ENCODE measurements around the gene RBP4.

The RBP4 gene

GRCh38 chr10:93601146-93601773 is at the start of gene RBP4:
Gene RBP4, minus strand, starts transcription at chr10:93601235. Its CDS starts 207 bp downstream, at chr10:93601028.
- H3K27me3 Mint-ChIP-seq: peaks cover 46% of the 10 kb centered on the region
- ATAC-seq: peak; percentile 36
- no peak within 1 kb of the TSS for H3K27ac Mint-ChIP-seq
- H3K4me1 Mint-ChIP-seq: no peaks in the 10 kb centered on the region
- no peak for DNase-seq
- no peak within 1 kb of the TSS for H3K4me3 Mint-ChIP-seq
- no peaks in the 10 kb centered on the region for H3K9me3 Mint-ChIP-seq
- no peaks in the 10 kb centered on the region for H3K36me3 Mint-ChIP-seq (ENCODE audit: low read depth)

- Mint-ChIP-seq H3K27ac (no peak overlapping the region), H3K4me1 (no peaks in the 10 kb centered on the region), H3K4me3 (no peak overlapping the region), H3K27me3 (peaks cover 11% of the 10 kb centered on the region), H3K36me3 (ENCODE audit: low read depth) (no peaks in the 10 kb centered on the region), H3K9me3 (no peaks in the 10 kb centered on the region)
- ATAC-seq: no peak
- DNase-seq: no peak
Observed at GRCh38 chr10:93639791-93640190, 38.8 kb upstream of the RBP4 start.

- no peaks in the 10 kb centered on the region for H3K36me3 Mint-ChIP-seq (ENCODE audit: low read depth)
- no peaks in the 10 kb centered on the region for H3K4me1 Mint-ChIP-seq
- peaks cover 7% of the 10 kb centered on the region for H3K27me3 Mint-ChIP-seq
- DNase-seq (no peak), ATAC-seq (no peak)
- no peak overlapping the region for H3K4me3 Mint-ChIP-seq
- H3K9me3 Mint-ChIP-seq: no peaks in the 10 kb centered on the region
- no peak overlapping the region for H3K27ac Mint-ChIP-seq
Observed at GRCh38 chr10:93630625-93631557, 29.9 kb upstream of the RBP4 start.

- H3K27me3 Mint-ChIP-seq: peaks cover 6% of the 10 kb centered on the region
Observed at GRCh38 chr10:93629647-93630305, 28.7 kb upstream of the RBP4 start.

GRCh38 chr10:93628858-93629257 is 27.8 kb upstream of the RBP4 start:
- no peak for ATAC-seq
- Mint-ChIP-seq H3K9me3 (no peaks in the 10 kb centered on the region), H3K36me3 (ENCODE audit: low read depth) (no peaks in the 10 kb centered on the region), H3K27ac (no peak overlapping the region), H3K27me3 (peaks cover 6% of the 10 kb centered on the region), H3K4me3 (no peak overlapping the region), H3K4me1 (no peaks in the 10 kb centered on the region)
- no peak for DNase-seq

More at GRCh38 chr10:93629647-93630305, 28.7 kb upstream of the RBP4 start:
- no peak overlapping the region for H3K4me3 Mint-ChIP-seq
- ATAC-seq (no peak), DNase-seq (no peak)
- H3K4me1 Mint-ChIP-seq: no peaks in the 10 kb centered on the region
- H3K9me3 Mint-ChIP-seq: no peaks in the 10 kb centered on the region
- H3K27ac Mint-ChIP-seq: no peak overlapping the region
- no peaks in the 10 kb centered on the region for H3K36me3 Mint-ChIP-seq (ENCODE audit: low read depth)

GRCh38 chr10:93622942-93623341 is 21.9 kb upstream of the RBP4 start:
- Mint-ChIP-seq H3K27me3 (no peaks in the 10 kb centered on the region), H3K4me3 (no peak overlapping the region), H3K27ac (no peak overlapping the region), H3K9me3 (no peaks in the 10 kb centered on the region), H3K4me1 (no peaks in the 10 kb centered on the region), H3K36me3 (ENCODE audit: low read depth) (no peaks in the 10 kb centered on the region)
- ATAC-seq (no peak), DNase-seq (no peak)

GRCh38 chr10:93620925-93621324 is 19.9 kb upstream of the RBP4 start:
- DNase-seq (no peak), ATAC-seq (no peak)
- no peaks in the 10 kb centered on the region for H3K4me1 Mint-ChIP-seq
- H3K27me3 Mint-ChIP-seq: no peaks in the 10 kb centered on the region
- H3K27ac Mint-ChIP-seq: no peak overlapping the region
- no peak overlapping the region for H3K4me3 Mint-ChIP-seq
- H3K9me3 Mint-ChIP-seq: no peaks in the 10 kb centered on the region
- no peaks in the 10 kb centered on the region for H3K36me3 Mint-ChIP-seq (ENCODE audit: low read depth)

GRCh38 chr10:93615576-93616235 is 14.7 kb upstream of the RBP4 start:
- no peak overlapping the region for H3K4me3 Mint-ChIP-seq
- DNase-seq (no peak), ATAC-seq (no peak)
- no peaks in the 10 kb centered on the region for H3K36me3 Mint-ChIP-seq (ENCODE audit: low read depth)
- no peaks in the 10 kb centered on the region for H3K9me3 Mint-ChIP-seq
- peaks cover 3% of the 10 kb centered on the region for H3K27me3 Mint-ChIP-seq
- no peaks in the 10 kb centered on the region for H3K4me1 Mint-ChIP-seq
- H3K27ac Mint-ChIP-seq: no peak overlapping the region

- DNase-seq (no peak), ATAC-seq (no peak)
- Mint-ChIP-seq H3K27me3 (peaks cover 4% of the 10 kb centered on the region), H3K4me3 (no peak overlapping the region), H3K9me3 (no peaks in the 10 kb centered on the region), H3K36me3 (ENCODE audit: low read depth) (no peaks in the 10 kb centered on the region), H3K4me1 (no peaks in the 10 kb centered on the region), H3K27ac (no peak overlapping the region)
Observed at GRCh38 chr10:93614101-93614825, 13.2 kb upstream of the RBP4 start.

GRCh38 chr10:93613126-93613525 is 12.1 kb upstream of the RBP4 start:
- Mint-ChIP-seq H3K27me3 (peaks cover 7% of the 10 kb centered on the region), H3K4me1 (no peaks in the 10 kb centered on the region), H3K4me3 (no peak overlapping the region), H3K9me3 (no peaks in the 10 kb centered on the region), H3K27ac (no peak overlapping the region), H3K36me3 (ENCODE audit: low read depth) (no peaks in the 10 kb centered on the region)
- DNase-seq: no peak
- no peak for ATAC-seq

GRCh38 chr10:93612311-93612710 is 11.3 kb upstream of the RBP4 start, which contains the start of gene PDE6C:
Gene PDE6C, plus strand, starts transcription at chr10:93612537. Its CDS starts 189 bp downstream, at chr10:93612726.
- no peak within 1 kb of the TSS for H3K4me3 Mint-ChIP-seq
- H3K4me1 Mint-ChIP-seq: no peaks in the 10 kb centered on the region
- DNase-seq: no peak
- no peaks in the 10 kb centered on the region for H3K36me3 Mint-ChIP-seq (ENCODE audit: low read depth)
- ATAC-seq: no peak
- peaks cover 8% of the 10 kb centered on the region for H3K27me3 Mint-ChIP-seq
- H3K9me3 Mint-ChIP-seq: peaks cover 5% of the 10 kb centered on the region
- no peak within 1 kb of the TSS for H3K27ac Mint-ChIP-seq

- no peak for ATAC-seq
- no peaks in the 10 kb centered on the region for H3K36me3 Mint-ChIP-seq (ENCODE audit: low read depth)
Observed at GRCh38 chr10:93608421-93608820, 7.4 kb upstream of the RBP4 start.

GRCh38 chr10:93604146-93604545 is 3.1 kb upstream of the RBP4 start:
- no peak for DNase-seq
- no peak for ATAC-seq
- Mint-ChIP-seq H3K27me3 (peaks cover 50% of the 10 kb centered on the region), H3K36me3 (ENCODE audit: low read depth) (no peaks in the 10 kb centered on the region), H3K4me1 (no peaks in the 10 kb centered on the region), H3K4me3 (no peak overlapping the region), H3K27ac (no peak overlapping the region), H3K9me3 (peaks cover 8% of the 10 kb centered on the region)

More at GRCh38 chr10:93608421-93608820, 7.4 kb upstream of the RBP4 start:
- H3K9me3 Mint-ChIP-seq: peaks cover 8% of the 10 kb centered on the region
- no peak overlapping the region for H3K27ac Mint-ChIP-seq
- no peak for DNase-seq
- H3K4me1 Mint-ChIP-seq: no peaks in the 10 kb centered on the region
- H3K27me3 Mint-ChIP-seq: peaks cover 22% of the 10 kb centered on the region
- H3K4me3 Mint-ChIP-seq: no peak overlapping the region

- Mint-ChIP-seq H3K27ac (no peak overlapping the region), H3K4me1 (no peaks in the 10 kb centered on the region), H3K4me3 (no peak overlapping the region), H3K27me3 (peaks cover 47% of the 10 kb centered on the region), H3K9me3 (peaks cover 8% of the 10 kb centered on the region), H3K36me3 (ENCODE audit: low read depth) (no peaks in the 10 kb centered on the region)
- ATAC-seq: no peak
- DNase-seq: no peak
Observed at GRCh38 chr10:93603023-93603422, 2.0 kb upstream of the RBP4 start.
